Endothelial cell (in vitro differentiated cells): ENCODE data around the gene ZDHHC11B. TPM values are rescaled to one million over a fixed set of nuclear protein-coding genes. Genes with fewer than 3 reads are reported as not detected.
A peak's percentile ranks its signal among the peaks of the same experiment; 100 is the strongest.

Experiments
- DNase-seq: peaks from one replicate; pipeline ENCODE4 v3.0.0; 2021; ENCODE audit warnings: low spot score
- H3K27ac Mint-ChIP-seq: one replicate; pipeline ENCODE4 v1.8.0; 2021; ENCODE audit warnings: mixed read lengths, inconsistent platforms; ENCODE audit not compliant: unreplicated experiment
- H3K27me3 Mint-ChIP-seq: one replicate; pipeline ENCODE4 v1.8.0; 2021; ENCODE audit warnings: mild to moderate bottlenecking, moderate library complexity, mixed read lengths, inconsistent platforms; ENCODE audit not compliant: unreplicated experiment
- H3K36me3 Mint-ChIP-seq: one replicate; pipeline ENCODE4 v1.8.0; 2021; ENCODE audit warnings: mild to moderate bottlenecking, low read depth, mixed read lengths, inconsistent platforms; ENCODE audit not compliant: unreplicated experiment
- H3K4me1 Mint-ChIP-seq: one replicate; pipeline ENCODE4 v1.8.0; 2021; ENCODE audit warnings: mild to moderate bottlenecking, mixed read lengths, inconsistent platforms; ENCODE audit not compliant: unreplicated experiment
- H3K4me3 Mint-ChIP-seq: one replicate; pipeline ENCODE4 v1.8.0; 2021; ENCODE audit warnings: mild to moderate bottlenecking, mixed read lengths, inconsistent platforms; ENCODE audit not compliant: unreplicated experiment
- H3K9me3 Mint-ChIP-seq: one replicate; pipeline ENCODE4 v1.8.0; 2021; ENCODE audit warnings: mixed read lengths, inconsistent platforms; ENCODE audit not compliant: unreplicated experiment
- total RNA-seq: library from RNA; stranded (reverse); fragmentation: NEBNext Ultra II Directional; extraction: Animal tissue kit (Norgen Biotek cat#: 25700); gene quantifications from one replicate; pipeline ENCODE4 v1.2.1, GENCODE V29; 2021; ENCODE audit not compliant: unreplicated experiment
- TF ChIP-seq, protein P1 (sequence below): fragments of 200-600 bp; sonication (generic); IDR thresholded peaks from one replicate; pipeline ENCODE4 v1.5.0; 2021; ENCODE audit warnings: antibody characterized with exemption; ENCODE audit not compliant: unreplicated experiment

The ZDHHC11B gene
- total RNA-seq, 1 donor from 2014 or later = not detected

DNA sequence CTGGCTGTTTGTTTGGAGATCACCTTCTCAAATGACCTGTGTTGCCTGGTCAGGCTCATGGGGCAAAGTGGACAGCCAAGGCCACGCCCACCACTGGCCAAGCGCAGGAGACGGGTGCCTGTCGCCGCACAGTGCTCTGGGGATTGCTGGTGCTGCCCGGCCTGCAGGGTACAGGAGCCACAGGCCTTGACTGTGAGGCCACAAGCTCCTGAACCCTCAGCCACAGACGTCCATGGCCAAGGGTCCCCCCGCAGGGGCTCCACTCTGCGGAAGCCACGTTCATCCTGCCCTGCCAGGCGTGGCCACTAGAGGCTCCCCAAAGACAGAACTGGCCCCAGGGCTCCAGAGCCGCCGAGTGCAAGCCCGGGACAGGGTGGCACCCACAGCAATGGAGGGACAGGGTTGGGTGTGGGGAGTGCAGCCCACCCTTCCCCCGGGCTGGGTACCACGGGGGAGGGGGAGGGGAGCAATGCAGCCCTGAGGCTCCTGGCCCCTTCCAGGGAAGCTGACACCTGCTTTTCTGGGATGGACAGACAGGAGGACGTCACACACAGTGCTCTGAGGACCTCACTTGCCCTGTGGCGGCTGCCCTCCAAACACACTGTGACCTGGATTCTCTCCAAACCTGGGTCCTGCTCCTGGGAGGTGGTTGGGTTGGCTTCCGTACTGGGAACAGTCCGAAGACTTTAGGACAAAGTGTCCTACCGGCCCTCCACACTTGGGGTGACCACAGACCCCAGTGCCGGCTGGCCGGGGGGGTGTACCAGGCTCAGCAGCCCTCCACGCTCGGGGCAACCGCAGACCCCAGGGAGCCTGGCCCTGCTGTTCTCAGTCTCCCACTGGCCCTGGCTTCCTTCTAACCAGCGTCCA, 112.8 kb downstream of the ZDHHC11B start:
- peaks cover 30% of the 10 kb centered on the region for H3K27me3 Mint-ChIP-seq
- H3K9me3 Mint-ChIP-seq = no peaks in the 10 kb centered on the region
- peaks cover 11% of the 10 kb centered on the region for H3K36me3 Mint-ChIP-seq
- DNase-seq = peak; percentile 82
- no peak overlapping the region for H3K27ac Mint-ChIP-seq
- no peaks in the 10 kb centered on the region for H3K4me1 Mint-ChIP-seq
- TF ChIP-seq, protein P1, sequence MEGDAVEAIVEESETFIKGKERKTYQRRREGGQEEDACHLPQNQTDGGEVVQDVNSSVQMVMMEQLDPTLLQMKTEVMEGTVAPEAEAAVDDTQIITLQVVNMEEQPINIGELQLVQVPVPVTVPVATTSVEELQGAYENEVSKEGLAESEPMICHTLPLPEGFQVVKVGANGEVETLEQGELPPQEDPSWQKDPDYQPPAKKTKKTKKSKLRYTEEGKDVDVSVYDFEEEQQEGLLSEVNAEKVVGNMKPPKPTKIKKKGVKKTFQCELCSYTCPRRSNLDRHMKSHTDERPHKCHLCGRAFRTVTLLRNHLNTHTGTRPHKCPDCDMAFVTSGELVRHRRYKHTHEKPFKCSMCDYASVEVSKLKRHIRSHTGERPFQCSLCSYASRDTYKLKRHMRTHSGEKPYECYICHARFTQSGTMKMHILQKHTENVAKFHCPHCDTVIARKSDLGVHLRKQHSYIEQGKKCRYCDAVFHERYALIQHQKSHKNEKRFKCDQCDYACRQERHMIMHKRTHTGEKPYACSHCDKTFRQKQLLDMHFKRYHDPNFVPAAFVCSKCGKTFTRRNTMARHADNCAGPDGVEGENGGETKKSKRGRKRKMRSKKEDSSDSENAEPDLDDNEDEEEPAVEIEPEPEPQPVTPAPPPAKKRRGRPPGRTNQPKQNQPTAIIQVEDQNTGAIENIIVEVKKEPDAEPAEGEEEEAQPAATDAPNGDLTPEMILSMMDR = peak; percentile 75
- H3K4me3 Mint-ChIP-seq = no peak overlapping the region

DNA sequence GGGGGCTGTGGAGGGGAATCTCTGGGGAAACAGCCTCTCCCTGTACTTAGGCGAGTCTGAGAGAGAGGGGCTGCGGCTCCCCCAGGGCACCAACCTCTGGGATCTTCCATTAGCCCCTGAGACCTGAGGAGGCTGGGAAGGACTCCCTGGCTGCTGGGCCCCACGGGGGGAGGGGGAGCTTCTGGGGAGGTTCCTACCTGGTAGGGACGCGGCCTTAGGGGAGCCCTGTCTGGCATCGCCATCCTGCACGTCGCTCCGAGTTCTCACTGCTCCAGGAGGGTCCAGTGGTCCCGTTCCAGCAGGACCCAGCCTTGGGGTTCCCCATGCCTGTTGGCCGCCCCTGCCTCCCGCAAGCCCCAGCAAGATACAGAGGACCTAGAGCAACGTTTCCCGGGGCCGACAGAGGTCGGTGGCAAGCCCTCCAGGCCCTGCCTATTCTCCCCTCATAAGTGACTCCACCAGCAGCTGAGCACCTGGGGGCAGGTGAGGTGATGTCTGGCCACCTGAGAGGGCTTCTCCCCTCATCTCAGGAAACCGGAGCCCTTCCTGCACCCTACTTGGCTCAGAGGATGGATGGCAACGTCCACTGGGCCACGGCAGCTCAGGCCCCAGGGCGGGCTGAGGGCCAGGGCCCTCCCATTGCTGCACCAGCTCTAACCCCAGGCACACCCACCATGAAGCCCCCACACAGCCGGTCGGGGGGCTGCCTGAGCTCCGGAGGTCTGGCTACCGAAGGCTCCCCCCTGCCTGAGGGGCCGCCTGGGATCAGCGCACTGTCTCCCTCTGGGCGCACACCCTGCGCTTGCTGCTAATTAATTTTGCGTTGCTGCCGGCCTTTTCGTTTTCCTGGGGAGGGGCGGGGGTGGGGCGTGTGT, 113.9 kb downstream of the ZDHHC11B start:
- TF ChIP-seq, protein P1 = no peak
- DNase-seq = no peak
- Mint-ChIP-seq H3K9me3 (no peaks in the 10 kb centered on the region), H3K4me3 (no peak overlapping the region), H3K27me3 (peaks cover 22% of the 10 kb centered on the region), H3K4me1 (no peaks in the 10 kb centered on the region), H3K27ac (no peak overlapping the region), H3K36me3 (peaks cover 10% of the 10 kb centered on the region)

DNA sequence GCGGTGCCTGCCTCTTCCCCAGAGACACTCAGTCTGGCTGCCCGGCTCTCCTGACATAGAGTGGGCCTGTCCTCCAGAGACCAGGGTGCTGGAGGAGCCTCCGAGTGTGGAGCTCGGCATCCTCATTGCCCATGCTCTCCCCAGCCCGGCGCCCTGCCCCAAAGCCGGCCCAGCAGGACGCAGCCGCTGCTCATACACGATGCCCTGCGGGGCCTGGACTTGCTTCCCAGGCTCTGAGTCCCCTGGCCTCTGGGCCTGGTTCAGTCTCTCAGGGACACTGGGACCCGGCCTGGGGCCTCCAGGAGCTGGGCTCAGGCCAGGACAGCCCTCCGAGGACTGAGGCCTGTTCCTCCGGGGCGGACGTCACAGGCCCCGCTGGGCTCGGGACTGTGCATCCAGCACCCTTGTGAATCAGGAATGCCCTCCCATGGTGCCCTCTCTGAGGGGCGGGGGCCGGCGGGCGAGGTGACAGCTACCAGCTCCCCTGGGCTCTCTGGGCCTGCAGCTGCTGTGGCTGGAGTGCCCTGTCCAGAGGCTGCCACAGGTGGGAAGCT, 114.6 kb downstream of the ZDHHC11B start:
- Mint-ChIP-seq H3K36me3 (peaks cover 10% of the 10 kb centered on the region), H3K27me3 (peaks cover 15% of the 10 kb centered on the region), H3K4me1 (no peaks in the 10 kb centered on the region), H3K9me3 (no peaks in the 10 kb centered on the region), H3K27ac (no peak overlapping the region), H3K4me3 (no peak overlapping the region)
- DNase-seq = no peak
- TF ChIP-seq, protein P1 = no peak

DNA sequence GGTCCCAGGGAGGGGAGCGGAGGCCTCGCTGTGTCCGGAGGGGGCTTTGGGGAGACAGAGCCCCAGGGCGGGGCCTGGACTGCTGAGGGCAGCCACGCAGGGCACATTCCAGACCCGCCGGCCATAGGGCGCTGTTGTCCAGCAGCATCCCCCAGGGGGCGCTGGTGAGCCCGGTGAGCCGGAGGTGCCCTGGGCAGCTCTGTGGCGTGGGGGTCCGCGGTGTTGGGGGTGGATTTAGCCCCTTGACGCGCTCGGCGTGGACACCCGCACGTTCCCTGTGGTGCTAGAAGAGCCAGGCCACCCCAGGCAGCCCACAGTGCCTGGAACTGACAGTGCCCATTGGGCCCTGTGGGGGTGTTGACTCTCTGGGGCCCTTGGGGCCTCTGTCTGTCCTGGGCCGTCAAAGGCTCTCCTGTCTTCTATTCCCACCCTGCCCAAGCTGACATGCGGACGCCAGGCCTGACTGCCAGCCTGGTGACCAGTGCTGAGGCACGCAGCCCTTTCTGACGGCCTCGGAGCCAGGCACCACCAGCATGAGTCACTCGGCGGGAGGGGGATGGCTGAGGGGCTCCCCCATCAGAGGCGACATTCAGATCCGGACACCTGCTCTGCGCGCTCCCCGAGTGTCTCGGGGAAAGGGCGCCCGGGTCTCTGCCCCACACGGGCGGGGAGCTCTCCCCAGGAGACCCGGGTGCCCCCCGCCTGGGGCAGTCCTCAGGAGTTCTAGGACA, 115.3 kb downstream of the ZDHHC11B start:
- peak; percentile 77 for DNase-seq

More for the DNA sequence above, 115.3 kb downstream of the ZDHHC11B start:
- Mint-ChIP-seq H3K27me3 (peaks cover 15% of the 10 kb centered on the region), H3K4me1 (no peaks in the 10 kb centered on the region), H3K9me3 (no peaks in the 10 kb centered on the region), H3K36me3 (peaks cover 10% of the 10 kb centered on the region), H3K27ac (no peak overlapping the region), H3K4me3 (no peak overlapping the region)
- TF ChIP-seq, protein P1 = peak; percentile 90
